Stimulated activated CD8-positive, alpha-beta memory T cell treated with anti-CD3 and anti-CD28 coated beads, Interleukin-12 subunit alpha, Interleukin-12 subunit beta, amount 100 ng/mL, for 4 hours (primary cell): ENCODE measurements around the gene SSH2.
"Not testable (repeated sequence)": the region's sequence is repeated elsewhere in the genome, so short reads cannot be mapped to it uniquely, and the experiment has no call there.

Source experiments
- DNase-seq: peaks from one replicate; pipeline ENCODE4 v3.0.0-alpha.2; 2020; ENCODE audit warnings: low read depth

Gene SSH2

DNA sequence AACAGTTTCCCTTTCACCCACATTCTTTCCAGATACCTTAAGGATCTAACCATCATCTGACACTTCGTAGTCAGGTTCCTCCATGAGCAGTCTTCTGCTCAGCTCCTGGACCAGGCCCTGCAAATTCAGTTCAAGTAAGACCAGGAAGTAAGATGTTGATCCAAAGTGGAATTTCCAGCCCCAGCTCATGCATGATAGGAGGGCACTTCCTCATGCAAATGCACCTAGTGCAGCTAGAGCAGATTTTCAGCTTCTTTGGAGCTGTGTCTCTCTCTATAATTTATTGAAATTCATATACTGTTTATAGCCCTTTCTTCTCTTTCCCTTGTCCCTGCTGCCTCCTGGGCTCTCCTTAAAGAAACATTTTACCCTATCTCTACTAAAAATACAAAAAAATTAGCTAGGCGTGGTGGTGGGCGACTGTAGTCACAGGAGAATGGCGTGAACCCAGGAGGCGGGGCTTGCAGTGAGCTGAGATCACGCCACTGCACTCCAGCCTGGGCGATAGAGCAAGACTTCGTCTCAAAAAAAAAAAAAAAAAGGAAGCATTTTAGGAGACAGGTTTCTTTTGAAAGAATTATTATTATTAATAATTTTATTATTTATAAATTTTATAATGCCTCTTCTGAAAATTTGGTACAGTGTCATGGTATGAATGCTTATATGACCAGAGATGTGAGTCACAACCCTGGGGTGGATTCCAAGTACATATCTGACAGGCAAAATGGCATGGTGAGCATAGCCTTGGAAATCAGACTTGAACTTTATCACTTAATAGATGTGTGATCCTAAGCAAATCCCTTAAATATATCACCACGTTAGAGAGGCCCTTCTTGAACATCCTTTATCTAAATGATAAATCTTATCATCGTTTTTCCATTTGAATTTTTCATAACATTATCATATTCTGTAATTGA, 94.3 kb downstream of the SSH2 start:
- DNase-seq: no peak

GRCh38 chr17:29833801-29834200, 96.2 kb downstream of the SSH2 start:
- DNase-seq: no peak

GRCh38 chr17:29828676-29829284, 101.2 kb downstream of the SSH2 start:
- no peak for DNase-seq

DNA sequence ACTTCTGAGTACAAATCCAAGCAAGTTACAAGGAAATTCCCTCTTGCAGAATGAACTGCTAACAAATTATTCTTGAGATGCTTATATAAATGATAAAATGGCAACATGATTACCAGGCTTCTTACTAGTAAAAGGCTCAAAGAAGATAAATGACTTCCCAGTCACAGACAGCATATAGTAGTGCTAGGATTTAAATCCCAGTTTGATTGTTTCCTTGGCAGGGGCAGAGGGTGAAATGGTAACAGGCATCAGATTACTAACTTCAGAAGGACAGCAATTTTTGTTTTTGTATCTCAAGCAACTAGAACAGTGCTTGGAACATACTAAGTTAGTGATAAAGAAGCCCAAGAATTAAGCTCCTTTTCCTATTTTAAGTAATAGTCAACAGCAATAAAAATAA, 102.8 kb downstream of the SSH2 start:
- no peak for DNase-seq

- no peak for DNase-seq
Observed at GRCh38 chr17:29826114-29826692, 103.8 kb downstream of the SSH2 start.

DNA sequence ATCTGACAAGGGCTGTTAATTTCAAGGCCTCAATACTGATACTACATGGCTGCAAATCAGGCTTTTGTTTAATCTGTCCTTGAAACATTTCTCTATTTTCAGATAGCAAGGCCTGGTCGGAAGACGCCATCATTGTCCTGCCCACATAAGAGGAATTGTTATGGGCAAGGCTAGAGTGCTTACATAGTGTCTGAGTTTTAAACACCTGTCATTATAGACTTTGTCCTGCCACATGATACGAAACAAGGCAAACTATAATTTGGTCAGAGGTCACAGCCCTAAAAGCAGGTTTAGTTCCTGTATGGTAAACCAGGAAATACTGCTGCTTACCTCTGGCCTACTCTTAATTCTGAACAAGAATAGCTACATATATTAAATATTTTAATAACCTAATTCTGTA, 104.4 kb downstream of the SSH2 start:
- no peak for DNase-seq

- DNase-seq: no peak
Observed at GRCh38 chr17:29821897-29822296, 108.1 kb downstream of the SSH2 start.

GRCh38 chr17:29820425-29820824, 109.6 kb downstream of the SSH2 start:
- DNase-seq: no peak

- DNase-seq: peak; percentile 23
Observed at GRCh38 chr17:29807520-29808361, 122.3 kb downstream of the SSH2 start.

GRCh38 chr17:29802246-29802645, 127.8 kb downstream of the SSH2 start:
- DNase-seq: no peak

- no peak for DNase-seq
Observed at GRCh38 chr17:29800457-29800856, 129.6 kb downstream of the SSH2 start.

GRCh38 chr17:29796652-29797051, 133.4 kb downstream of the SSH2 start:
- no peak for DNase-seq

DNA sequence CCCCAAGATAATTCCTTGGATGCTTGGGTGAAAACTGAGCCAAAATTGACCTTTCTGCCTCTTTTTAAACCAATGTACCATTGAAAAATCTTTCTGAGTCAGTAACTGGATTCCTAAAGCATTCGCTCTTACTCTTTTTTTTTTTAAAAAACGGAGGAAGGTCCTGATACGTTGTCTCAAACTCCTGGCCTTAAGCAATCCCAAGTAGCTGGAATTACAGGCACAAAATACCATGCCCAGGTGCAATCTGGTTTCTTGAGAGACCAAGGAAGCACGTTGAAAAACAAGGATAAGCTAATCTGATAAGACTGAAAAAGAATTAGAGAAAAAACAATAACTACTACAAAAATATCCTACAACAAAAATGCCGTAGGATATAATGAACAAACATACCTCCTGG, 136.5 kb downstream of the SSH2 start:
- DNase-seq: no peak

DNA sequence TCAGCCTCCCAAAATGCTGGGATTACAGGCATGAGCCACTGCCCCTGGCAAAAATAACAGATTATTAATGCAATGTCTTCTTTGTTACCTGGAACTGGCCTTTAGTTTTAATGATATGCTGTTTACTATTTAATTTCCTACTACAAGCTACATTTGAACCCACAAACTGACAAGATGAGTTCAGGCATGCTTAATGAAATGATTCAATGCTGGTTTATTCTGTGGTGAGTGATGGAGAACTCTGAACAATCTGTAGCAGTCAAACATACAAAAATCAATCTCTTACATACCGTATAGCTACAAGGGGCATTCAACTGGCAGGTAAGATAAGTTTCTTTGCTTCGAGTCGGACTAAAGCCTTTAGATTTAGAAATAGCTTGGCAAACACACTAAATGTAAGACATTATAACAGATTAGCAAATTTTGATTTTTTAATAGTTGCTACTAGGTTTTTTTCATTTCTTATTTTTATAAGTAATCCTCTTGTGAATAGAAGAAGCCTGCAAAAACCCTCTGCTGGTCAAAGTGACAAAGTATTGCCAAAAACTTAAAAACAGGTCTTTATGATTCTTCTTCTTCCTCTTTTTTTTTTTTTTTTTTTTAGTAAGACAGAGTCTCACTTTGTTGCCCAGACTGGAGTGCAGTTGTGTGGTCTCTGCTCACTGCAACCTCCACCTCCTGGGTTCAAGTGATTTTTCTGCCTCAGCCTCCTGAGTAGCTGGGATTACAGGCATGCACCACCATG, 138.5 kb downstream of the SSH2 start:
- DNase-seq: no peak

GRCh38 chr17:29789196-29790170, 140.5 kb downstream of the SSH2 start:
- no peak for DNase-seq

DNA sequence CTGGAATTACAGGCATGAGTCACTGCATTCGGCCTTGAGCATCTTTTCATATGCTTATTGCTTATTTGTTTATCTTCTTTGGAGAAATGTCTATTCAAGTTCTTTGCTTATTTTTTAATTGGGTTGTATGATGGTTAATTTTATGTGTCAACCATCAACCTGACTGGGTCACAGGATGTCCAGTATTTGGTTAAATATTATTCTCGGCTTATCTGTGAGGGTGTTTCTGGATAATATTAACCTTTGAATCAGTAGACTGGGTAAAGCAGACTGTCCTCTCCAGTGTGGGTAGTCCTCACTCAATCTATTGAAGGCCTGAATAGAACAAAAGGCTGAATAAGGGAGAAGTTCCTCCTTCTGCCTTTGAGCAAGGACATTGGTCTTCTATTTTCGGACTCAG, 142.0 kb downstream of the SSH2 start:
- no peak for DNase-seq

DNA sequence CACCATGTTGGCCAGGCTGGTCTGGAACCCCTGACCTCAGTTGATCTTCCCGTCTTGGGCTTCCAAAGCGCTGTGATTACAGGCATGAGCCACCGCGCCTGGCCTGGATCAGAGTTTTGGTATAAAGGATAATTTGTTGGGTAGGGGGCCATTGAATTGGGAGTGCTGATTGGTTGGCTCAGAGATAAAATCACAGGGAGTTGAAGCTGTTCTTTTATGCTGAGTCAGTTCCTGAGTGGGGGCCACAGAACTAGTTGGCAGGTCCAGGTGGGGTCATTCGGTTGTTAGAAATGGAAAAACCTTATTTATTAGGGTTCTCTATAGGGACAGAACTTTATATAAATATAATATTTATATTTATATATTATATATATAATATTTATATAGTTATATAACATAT, 147.1 kb downstream of the SSH2 start:
- no peak for DNase-seq

DNA sequence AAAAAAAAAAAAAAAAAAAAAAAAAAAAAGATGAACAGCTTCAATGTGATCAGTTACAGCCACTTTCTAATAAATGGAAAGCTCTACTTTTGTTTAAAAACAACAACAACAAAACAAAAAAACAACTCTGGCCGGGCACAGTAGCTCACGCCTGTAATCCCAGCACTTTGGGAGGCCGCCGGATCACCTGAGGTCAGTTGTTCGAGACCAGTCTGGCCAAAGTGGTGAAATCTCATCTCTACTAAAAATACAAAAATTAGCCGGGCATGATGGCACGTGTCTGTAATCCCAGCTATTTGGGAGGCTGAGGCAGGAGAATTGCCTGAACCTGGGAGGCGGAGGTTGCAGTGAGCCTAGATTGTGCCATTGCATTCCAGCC, 150.2 kb downstream of the SSH2 start:
- not testable (repeated sequence) for DNase-seq

DNA sequence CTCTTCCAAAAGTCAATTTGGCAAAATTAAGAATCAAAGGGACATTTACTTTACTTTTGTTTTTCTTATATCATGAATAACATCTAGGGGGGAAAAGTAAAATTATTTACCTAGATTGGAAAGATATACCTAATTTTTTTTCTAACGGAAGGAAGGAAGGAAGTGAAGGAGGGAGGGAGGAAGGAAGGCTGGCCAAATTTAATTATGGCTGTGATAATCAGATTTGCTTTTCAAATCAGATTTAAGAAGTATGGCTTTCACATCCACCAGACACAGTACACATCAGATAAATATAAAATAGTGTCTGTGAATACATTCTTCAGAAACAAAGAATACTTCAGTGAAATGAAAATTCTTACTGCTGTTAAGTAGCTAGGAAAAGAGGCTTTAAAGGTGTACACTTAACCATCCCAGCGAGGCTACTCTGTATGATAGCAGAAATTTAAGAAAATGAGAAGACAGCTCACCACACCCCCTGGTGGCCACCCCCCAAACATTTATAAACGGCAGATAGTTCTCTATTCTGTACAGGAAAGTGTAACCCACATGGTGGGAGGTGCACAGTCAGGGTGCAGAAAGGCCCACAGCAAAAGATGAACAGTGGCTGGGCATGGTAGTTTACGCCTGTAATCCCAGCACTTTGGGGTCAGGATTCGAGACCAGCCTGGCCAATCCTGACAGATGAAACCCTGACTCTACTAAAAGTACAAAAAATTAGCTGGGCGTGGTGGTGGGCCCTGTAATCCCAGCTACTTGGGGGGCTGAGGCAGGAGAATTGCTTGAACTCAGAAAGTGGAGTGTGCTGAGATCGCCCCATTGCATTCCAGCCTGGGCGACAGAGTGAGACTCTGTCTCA, 150.8 kb downstream of the SSH2 start:
- peak; percentile 65 for DNase-seq
